HCT116 (cell line): ENCODE measurements around the gene SYNGAP1.

ENCODE experiments used
- CTCF ChIP-seq, 3 experiments: fragments of 200-600 bp in 1 of 3; sonication (generic) in 1 of 3; IDR thresholded peaks in 2 of 3; conservative IDR thresholded peaks in 1 of 3; 2 replicates each; pipeline ENCODE4 v1.5.1; 2012 to 2017; ENCODE audit warnings: low read depth in 2 of 3, low read length in 2 of 3, antibody characterized with exemption in 1 of 3, borderline replicate concordance in 1 of 3, control low read depth in 1 of 3, mild to moderate bottlenecking in 1 of 3, mixed read lengths in 1 of 3, mixed run types in 1 of 3, moderate library complexity in 1 of 3; ENCODE audit not compliant: insufficient read depth in 1 of 3
- ELF1 ChIP-seq: IDR thresholded peaks from 2 replicates; pipeline ENCODE4 v1.6.1; 2012; ENCODE audit warnings: low read depth, borderline replicate concordance
- EZH2phosphoT487 ChIP-seq: fragments of 200-600 bp; IDR thresholded peaks from 2 replicates; pipeline ENCODE4 v1.6.1; 2018; ENCODE audit warnings: antibody characterized with exemption, borderline replicate concordance
- FOSL1 ChIP-seq: IDR thresholded peaks from 2 replicates; pipeline ENCODE4 v1.6.1; 2012; ENCODE audit warnings: low read depth
- JUND ChIP-seq: IDR thresholded peaks from 2 replicates; pipeline ENCODE4 v1.6.1; 2012
- MAX ChIP-seq: IDR thresholded peaks from 2 replicates; pipeline ENCODE4 v1.6.1; 2012
- POLR2A ChIP-seq: IDR thresholded peaks from 2 replicates; pipeline ENCODE4 v1.7.0; 2011; ENCODE audit warnings: borderline replicate concordance; ENCODE audit not compliant: insufficient read depth, insufficient read length; ENCODE audit errors: extremely low read depth
- POLR2AphosphoS5 ChIP-seq: IDR thresholded peaks from 2 replicates; pipeline ENCODE4 v1.6.1; 2011; ENCODE audit warnings: mild to moderate bottlenecking, low read depth, low read length, moderate library complexity
- SP1 ChIP-seq: IDR thresholded peaks from 2 replicates; pipeline ENCODE4 v1.6.1; 2012; ENCODE audit warnings: low read depth
- SRF ChIP-seq: IDR thresholded peaks from 2 replicates; pipeline ENCODE4 v1.6.1; 2012; ENCODE audit warnings: low read depth
- TCF7L2 ChIP-seq: IDR thresholded peaks from 2 replicates; pipeline ENCODE4 v1.7.0; 2011; ENCODE audit warnings: borderline replicate concordance, inconsistent platforms; ENCODE audit not compliant: insufficient read depth, insufficient read length; ENCODE audit errors: extremely low read depth
- ZFX ChIP-seq: fragments of 450-650 bp; IDR thresholded peaks from 2 replicates; pipeline ENCODE4 v1.6.1; 2017

- TF ChIP-seq EZH2phosphoT487 (no peak), CTCF (IDR thresholded peaks at IDR 0.05 in 2 of 3, conservative IDR thresholded peaks at IDR 0.05 in 1 of 3; ENCODE audit: borderline replicate concordance in 1 of 3, insufficient read depth in 1 of 3, low read depth in 2 of 3, low read length in 2 of 3) (no peak), MAX (no peak), SRF (no peak), POLR2A (no peak), JUND (no peak), POLR2AphosphoS5 (no peak), SP1 (no peak), ZFX (no peak), FOSL1 (no peak), ELF1 (no peak), TCF7L2 (no peak)
Observed at GRCh38 chr6:33466075-33466735, 46.3 kb downstream of the SYNGAP1 start.
